GM19043 (cell line): ENCODE data around the gene UBE2D2.

Experiments used
- ATAC-seq: cut with Tn5 transposase; IDR thresholded peaks from one replicate; pipeline ENCODE4 v1.9.1; 2021; ENCODE audit warnings: low read depth; ENCODE audit not compliant: unreplicated experiment

UBE2D2 gene

GRCh38 chr5:139634541-139634940 lies 73.4 kb downstream of the UBE2D2 start:
- ATAC-seq, result no peak

GRCh38 chr5:139635191-139635590 lies 74.1 kb downstream of the UBE2D2 start:
- ATAC-seq, result no peak

GRCh38 chr5:139635606-139636206 lies 74.6 kb downstream of the UBE2D2 start:
- peak; percentile 13 for ATAC-seq

- peak; percentile 72 for ATAC-seq
Measured at GRCh38 chr5:139636207-139636792, 75.2 kb downstream of the UBE2D2 start.

GRCh38 chr5:139636975-139637408 lies 75.9 kb downstream of the UBE2D2 start:
- ATAC-seq, result no peak

GRCh38 chr5:139637438-139638089 lies 76.4 kb downstream of the UBE2D2 start:
- ATAC-seq, result no peak

- no peak for ATAC-seq
Measured at GRCh38 chr5:139638090-139638735, 77.1 kb downstream of the UBE2D2 start.

- no peak for ATAC-seq
Measured at GRCh38 chr5:139638736-139639618, 77.8 kb downstream of the UBE2D2 start.

- ATAC-seq, result no peak
Measured at GRCh38 chr5:139639619-139640380, 78.7 kb downstream of the UBE2D2 start.

- ATAC-seq, result no peak
Measured at GRCh38 chr5:139640421-139641115, 79.4 kb downstream of the UBE2D2 start.

GRCh38 chr5:139641116-139642080 lies 80.3 kb downstream of the UBE2D2 start:
- ATAC-seq, result no peak

- no peak for ATAC-seq
Measured at GRCh38 chr5:139642213-139642612, 81.1 kb downstream of the UBE2D2 start.

GRCh38 chr5:139642891-139643871 lies 82.0 kb downstream of the UBE2D2 start:
- no peak for ATAC-seq

GRCh38 chr5:139644001-139644456 lies 82.9 kb downstream of the UBE2D2 start:
- no peak for ATAC-seq

- no peak for ATAC-seq
Measured at GRCh38 chr5:139644646-139645429, 83.7 kb downstream of the UBE2D2 start.

GRCh38 chr5:139645430-139645871 lies 84.3 kb downstream of the UBE2D2 start:
- ATAC-seq, result no peak
